Dendritic cell treated with granulocyte-macrophage colony-stimulating factor and Interleukin-4, amounts not matched to agents 40 ng/mL and 50 ng/mL, for 4 days (primary cell): ENCODE data around the gene FIG4.
A peak's percentile ranks its signal among the peaks of the same experiment; 100 is the strongest.
"Not testable (repeated sequence)": the region's sequence is repeated elsewhere in the genome, so short reads cannot be mapped to it uniquely, and the experiment has no call there.

Experiments used
- H3K27ac Mint-ChIP-seq: one replicate; pipeline ENCODE4 v1.8.0; 2022; ENCODE audit warnings: mild to moderate bottlenecking, mixed read lengths
- H3K27me3 Mint-ChIP-seq: one replicate; pipeline ENCODE4 v1.8.0; 2022; ENCODE audit warnings: mild to moderate bottlenecking, mixed read lengths
- H3K36me3 Mint-ChIP-seq: one replicate; pipeline ENCODE4 v1.8.0; 2022; ENCODE audit warnings: low read depth, mixed read lengths
- H3K4me1 Mint-ChIP-seq: one replicate; pipeline ENCODE4 v1.8.0; 2022; ENCODE audit warnings: low read depth, mixed read lengths
- H3K4me3 Mint-ChIP-seq: one replicate; pipeline ENCODE4 v1.8.0; 2022; ENCODE audit warnings: mild to moderate bottlenecking, moderate library complexity, mixed read lengths
- H3K9me3 Mint-ChIP-seq: one replicate; pipeline ENCODE4 v1.8.0; 2022; ENCODE audit warnings: mixed read lengths
- intact Hi-C: fragments of 100-400 bp; cut with micrococcal nuclease; formaldehyde crosslinking; loops from one replicate; pipeline ENCODE4 v1.15.0; 2022

FIG4 gene

GRCh38 chr6:109686566-109687265, 4.4 kb upstream of the FIG4 start:
- intact Hi-C loops, result no loop called here
- H3K36me3 Mint-ChIP-seq, result peaks cover 4% of the 10 kb centered on the region
- H3K4me3 Mint-ChIP-seq, result no peak overlapping the region
- H3K27ac Mint-ChIP-seq, result peak overlapping the region; percentile 50
- peaks cover 19% of the 10 kb centered on the region for H3K4me1 Mint-ChIP-seq
- no peaks in the 10 kb centered on the region for H3K27me3 Mint-ChIP-seq
- H3K9me3 Mint-ChIP-seq, result peaks cover 6% of the 10 kb centered on the region

DNA sequence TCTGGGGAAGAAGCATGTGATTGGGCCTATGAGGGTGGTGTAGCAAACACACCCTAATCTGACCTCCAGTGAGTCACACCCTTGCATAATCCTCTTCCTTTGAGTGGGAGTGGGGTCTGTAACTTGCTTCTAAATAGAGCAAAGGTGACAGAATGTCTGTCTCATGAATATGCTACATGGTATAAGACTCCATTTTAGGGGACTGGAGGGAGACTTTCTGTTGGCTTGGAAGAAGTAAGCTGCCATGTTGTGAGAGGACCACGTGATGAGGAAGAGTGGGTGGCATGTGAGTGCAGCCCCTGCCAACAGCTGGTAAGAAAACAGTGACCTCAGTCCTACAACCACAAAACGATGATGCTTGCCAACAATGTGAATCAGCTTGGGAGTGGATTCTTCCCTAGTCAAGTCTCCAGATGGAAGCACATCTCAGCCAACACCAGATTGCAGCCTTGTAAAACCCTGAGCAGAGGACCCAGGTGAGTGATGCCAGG, 3.8 kb upstream of the FIG4 start:
- H3K9me3 Mint-ChIP-seq, result peaks cover 6% of the 10 kb centered on the region
- H3K36me3 Mint-ChIP-seq, result peaks cover 4% of the 10 kb centered on the region
- intact Hi-C loops, result no loop called here
- peaks cover 19% of the 10 kb centered on the region for H3K4me1 Mint-ChIP-seq
- no peak overlapping the region for H3K4me3 Mint-ChIP-seq
- H3K27ac Mint-ChIP-seq, result peak overlapping the region; percentile 50
- H3K27me3 Mint-ChIP-seq, result no peaks in the 10 kb centered on the region

DNA sequence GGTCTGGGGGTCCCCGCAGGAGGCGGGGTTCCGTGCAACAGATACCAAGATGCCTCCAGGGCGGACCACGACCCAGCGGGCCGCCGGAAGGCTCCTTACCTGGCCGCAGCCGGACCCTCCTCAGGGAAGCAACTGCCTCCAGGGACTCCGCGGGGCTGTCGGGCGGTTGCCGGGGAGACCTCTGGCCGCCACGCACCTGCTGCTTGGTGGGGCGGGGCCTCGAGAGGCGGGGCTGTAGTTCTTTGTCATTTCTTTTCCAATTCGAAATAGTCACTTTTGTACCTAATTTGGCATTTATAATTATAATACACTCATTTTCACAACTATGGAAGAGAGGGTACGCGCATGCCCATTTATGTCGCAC, 741 bp upstream of the FIG4 start:
- peaks cover 42% of the 10 kb centered on the region for H3K4me1 Mint-ChIP-seq
- H3K27ac Mint-ChIP-seq, result peak overlapping the region; percentile 96

DNA sequence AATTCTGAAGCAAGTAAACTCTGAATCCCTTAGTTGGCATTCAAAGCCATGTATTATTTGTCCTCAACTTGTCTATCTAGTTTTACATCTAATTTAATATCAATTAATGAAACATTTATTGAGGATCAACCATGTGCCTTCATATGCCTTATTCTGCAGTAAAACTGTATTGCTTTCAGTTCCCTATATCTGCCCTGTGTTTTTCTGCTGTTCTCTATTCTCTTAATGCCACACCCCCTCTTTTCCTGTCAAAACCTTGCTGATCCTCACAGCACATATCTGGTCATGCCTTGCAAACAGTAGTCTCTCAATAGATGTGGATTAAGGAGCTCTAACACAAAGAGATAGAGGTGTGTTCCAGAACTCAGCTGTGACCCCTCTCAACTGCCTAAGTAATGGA, 2.0 kb downstream of the FIG4 start:
- intact Hi-C loops, result loop anchor here (1.0 to 5.0 kb wide), 2 partner anchors 9 to 251 kb away; partner anchors contain the start of genes PPIL6 and SMPD2
- Mint-ChIP-seq H3K9me3 (no peaks in the 10 kb centered on the region), H3K27ac (peak overlapping the region; percentile 96), H3K4me1 (peaks cover 56% of the 10 kb centered on the region), H3K4me3 (peak overlapping the region; percentile 85), H3K36me3 (peaks cover 29% of the 10 kb centered on the region), H3K27me3 (no peaks in the 10 kb centered on the region)

More for the DNA sequence above, 741 bp upstream of the FIG4 start:
- H3K36me3 Mint-ChIP-seq, result peaks cover 15% of the 10 kb centered on the region
- intact Hi-C loops, result loop anchor here (5.0 kb wide), 1 partner anchor 248 kb away; the partner anchor contains the start of genes PPIL6 and SMPD2
- H3K4me3 Mint-ChIP-seq, result peak overlapping the region; percentile 85
- no peaks in the 10 kb centered on the region for H3K27me3 Mint-ChIP-seq
- H3K9me3 Mint-ChIP-seq, result peaks cover 6% of the 10 kb centered on the region

DNA sequence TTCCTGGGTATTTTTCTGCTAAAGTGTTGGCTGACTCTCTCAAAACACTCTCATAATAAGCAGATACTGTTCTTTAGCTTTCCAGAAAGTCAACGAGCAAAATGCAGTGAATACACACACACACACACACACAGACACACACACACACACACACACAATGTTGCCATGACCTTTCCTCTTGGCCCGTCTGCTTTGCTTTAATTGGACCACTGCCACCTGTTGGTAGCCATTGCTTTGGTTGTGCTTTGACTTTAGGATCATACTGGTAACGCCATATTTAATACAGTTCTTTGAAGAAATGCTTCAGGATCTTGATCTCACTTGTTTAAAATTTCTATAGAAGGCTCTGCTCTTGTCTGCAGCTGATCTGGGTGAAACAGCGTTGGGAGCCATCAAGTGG, 4.4 kb downstream of the FIG4 start:
- Mint-ChIP-seq H3K4me3 (no peak overlapping the region), H3K27me3 (no peaks in the 10 kb centered on the region), H3K36me3 (peaks cover 40% of the 10 kb centered on the region), H3K27ac (no peak overlapping the region), H3K4me1 (peaks cover 53% of the 10 kb centered on the region), H3K9me3 (no peaks in the 10 kb centered on the region)
- intact Hi-C loops, result no loop called here

DNA sequence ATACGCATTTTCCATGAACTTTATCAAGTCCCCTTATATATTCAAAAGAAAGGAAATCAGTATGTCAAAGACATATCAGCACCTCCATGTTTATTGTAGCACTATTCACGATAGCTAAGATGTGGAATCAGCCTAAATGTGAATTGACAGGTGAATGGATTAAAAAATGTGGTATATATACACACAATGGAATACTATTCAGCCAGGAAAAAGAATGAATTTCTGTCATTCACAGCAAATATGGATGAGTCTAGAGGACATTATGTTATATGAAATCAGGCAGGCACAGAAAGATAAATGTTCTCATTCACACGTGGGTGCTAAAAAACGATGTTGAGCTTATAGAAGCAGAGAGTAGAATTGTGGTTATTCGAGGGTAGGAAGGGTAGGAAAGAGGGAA, 5.3 kb downstream of the FIG4 start:
- H3K27me3 Mint-ChIP-seq, result no peaks in the 10 kb centered on the region
- H3K27ac Mint-ChIP-seq, result peak overlapping the region; percentile 76
- peaks cover 39% of the 10 kb centered on the region for H3K36me3 Mint-ChIP-seq
- intact Hi-C loops, result no loop called here
- H3K9me3 Mint-ChIP-seq, result no peaks in the 10 kb centered on the region
- H3K4me1 Mint-ChIP-seq, result peaks cover 60% of the 10 kb centered on the region
- H3K4me3 Mint-ChIP-seq, result no peak overlapping the region

DNA sequence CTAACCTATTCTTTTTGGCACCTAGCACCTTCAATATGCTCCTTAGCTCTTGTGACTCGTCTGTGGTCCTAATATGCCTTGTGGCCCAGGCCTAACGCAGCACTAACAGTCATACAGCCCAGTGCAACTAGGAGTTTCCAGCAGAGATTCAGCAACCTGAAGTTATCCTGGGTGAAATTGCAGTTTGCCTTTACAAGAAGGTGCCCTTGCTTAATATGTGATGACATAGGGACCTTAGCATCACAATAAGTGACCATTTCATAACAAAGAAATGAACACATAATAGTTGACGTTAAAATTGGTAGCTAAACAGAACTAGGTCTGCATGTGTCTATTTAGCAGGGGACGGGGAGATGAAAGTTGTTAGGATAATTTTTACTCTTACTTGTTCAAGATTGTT, 10.1 kb downstream of the FIG4 start:
- H3K27ac Mint-ChIP-seq, result peak overlapping the region; percentile 93
- H3K36me3 Mint-ChIP-seq, result peaks cover 40% of the 10 kb centered on the region
- peaks cover 73% of the 10 kb centered on the region for H3K4me1 Mint-ChIP-seq
- no peak overlapping the region for H3K4me3 Mint-ChIP-seq
- H3K9me3 Mint-ChIP-seq, result no peaks in the 10 kb centered on the region
- no peaks in the 10 kb centered on the region for H3K27me3 Mint-ChIP-seq
- intact Hi-C loops, result loop anchor here (5.0 to 10.0 kb wide), 2 partner anchors 179 to 694 kb away; no protein-coding TSS in a partner anchor

- H3K4me3 Mint-ChIP-seq, result no peak overlapping the region
- H3K27ac Mint-ChIP-seq, result peak overlapping the region; percentile 93
- H3K9me3 Mint-ChIP-seq, result no peaks in the 10 kb centered on the region
- H3K4me1 Mint-ChIP-seq, result peaks cover 73% of the 10 kb centered on the region
- no peaks in the 10 kb centered on the region for H3K27me3 Mint-ChIP-seq
- intact Hi-C loops, result loop anchor here (1.0 to 10.0 kb wide), 3 partner anchors 8 to 693 kb away; no protein-coding TSS in a partner anchor
- peaks cover 35% of the 10 kb centered on the region for H3K36me3 Mint-ChIP-seq
Observed at GRCh38 chr6:109701774-109702173, 10.7 kb downstream of the FIG4 start.

DNA sequence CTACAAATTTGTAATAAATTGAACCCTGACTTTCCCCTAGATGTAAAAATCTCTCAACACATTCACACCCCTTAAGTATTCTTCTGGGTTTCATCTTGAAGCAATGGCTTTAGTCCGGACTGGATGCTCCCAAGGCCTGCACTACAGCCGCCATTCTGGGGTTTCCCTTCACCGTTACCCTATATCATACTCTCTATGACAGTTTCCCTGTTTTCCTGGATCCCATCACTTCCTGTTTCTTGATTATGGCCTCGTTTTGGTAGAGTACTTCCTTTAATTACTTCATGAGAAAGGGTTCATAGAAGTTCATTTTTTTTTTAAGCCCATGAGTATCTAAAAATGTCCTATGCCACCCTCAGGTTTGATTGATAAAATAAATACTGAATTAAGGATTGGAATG, 11.7 kb downstream of the FIG4 start:
- H3K4me1 Mint-ChIP-seq, result peaks cover 65% of the 10 kb centered on the region
- H3K27me3 Mint-ChIP-seq, result no peaks in the 10 kb centered on the region
- intact Hi-C loops, result loop anchor here (1.0 to 10.0 kb wide), 3 partner anchors 9 to 692 kb away; no protein-coding TSS in a partner anchor
- peak overlapping the region; percentile 93 for H3K27ac Mint-ChIP-seq
- H3K4me3 Mint-ChIP-seq, result peak overlapping the region; percentile 48
- H3K36me3 Mint-ChIP-seq, result peaks cover 35% of the 10 kb centered on the region
- H3K9me3 Mint-ChIP-seq, result no peaks in the 10 kb centered on the region

DNA sequence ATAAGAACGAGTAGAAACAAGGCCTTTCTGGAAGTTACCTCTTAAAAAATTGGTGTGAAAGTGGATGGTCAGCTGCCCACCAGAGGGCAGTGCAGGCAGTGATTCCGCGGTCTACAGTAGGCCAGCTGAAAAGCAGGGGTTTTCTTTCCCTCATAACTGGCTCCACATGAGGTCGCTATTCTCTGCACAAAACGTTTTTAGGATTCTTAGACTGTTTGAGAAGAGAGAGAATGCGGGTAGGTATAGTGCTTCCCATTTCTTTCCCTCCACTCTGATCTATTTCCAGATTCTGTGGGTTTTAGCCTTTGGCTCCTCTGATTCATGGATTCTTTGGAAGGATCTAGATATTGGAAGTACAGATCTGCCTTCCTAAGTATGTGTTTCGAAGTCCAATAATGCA, 14.2 kb downstream of the FIG4 start:
- intact Hi-C loops, result loop anchor here (1.0 to 10.0 kb wide), 2 partner anchors 334 to 690 kb away; no protein-coding TSS in a partner anchor
- peak overlapping the region; percentile 93 for H3K27ac Mint-ChIP-seq
- H3K9me3 Mint-ChIP-seq, result peaks cover 8% of the 10 kb centered on the region
- no peak overlapping the region for H3K4me3 Mint-ChIP-seq
- no peaks in the 10 kb centered on the region for H3K27me3 Mint-ChIP-seq
- peaks cover 74% of the 10 kb centered on the region for H3K4me1 Mint-ChIP-seq
- peaks cover 48% of the 10 kb centered on the region for H3K36me3 Mint-ChIP-seq

GRCh38 chr6:109706513-109706912, 15.4 kb downstream of the FIG4 start:
- peak overlapping the region; percentile 53 for H3K27ac Mint-ChIP-seq
- no peak overlapping the region for H3K4me3 Mint-ChIP-seq
- H3K27me3 Mint-ChIP-seq, result no peaks in the 10 kb centered on the region
- peaks cover 78% of the 10 kb centered on the region for H3K4me1 Mint-ChIP-seq
- peaks cover 9% of the 10 kb centered on the region for H3K9me3 Mint-ChIP-seq
- intact Hi-C loops, result loop anchor here (10.0 kb wide), 1 partner anchor 688 kb away; no protein-coding TSS in a partner anchor
- peaks cover 54% of the 10 kb centered on the region for H3K36me3 Mint-ChIP-seq

DNA sequence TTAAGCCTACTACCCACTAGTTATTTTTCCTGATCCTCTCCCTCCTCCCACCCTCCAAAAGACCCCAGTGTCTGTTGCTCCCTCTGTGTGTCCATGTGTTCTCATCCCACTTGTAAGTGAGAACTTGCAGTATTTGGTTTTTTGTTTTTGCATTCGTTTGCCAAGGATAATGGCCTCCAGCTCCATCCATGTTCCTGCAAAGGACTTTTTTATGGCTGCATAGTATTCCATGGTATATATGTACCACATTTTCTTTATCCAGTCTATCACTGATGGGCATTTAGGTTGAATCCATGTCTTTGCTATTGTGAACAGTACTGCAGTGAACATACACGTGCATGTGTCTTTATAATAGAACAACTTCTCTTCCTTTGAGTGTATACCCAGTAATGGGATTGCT, 17.0 kb downstream of the FIG4 start:
- not testable (repeated sequence) for H3K27ac Mint-ChIP-seq
- H3K4me1 Mint-ChIP-seq, result peaks cover 69% of the 10 kb centered on the region

GRCh38 chr6:109713097-109713496, 22.0 kb downstream of the FIG4 start:
- Mint-ChIP-seq H3K4me3 (no peak overlapping the region), H3K9me3 (peaks cover 9% of the 10 kb centered on the region), H3K4me1 (peaks cover 58% of the 10 kb centered on the region), H3K27me3 (no peaks in the 10 kb centered on the region), H3K36me3 (peaks cover 73% of the 10 kb centered on the region), H3K27ac (no peak overlapping the region)
- intact Hi-C loops, result no loop called here

More for the DNA sequence above, 17.0 kb downstream of the FIG4 start:
- not testable (repeated sequence) for H3K9me3 Mint-ChIP-seq, H3K4me3 Mint-ChIP-seq, H3K27me3 Mint-ChIP-seq
- intact Hi-C loops, result loop anchor here (10.0 kb wide), 1 partner anchor 687 kb away; no protein-coding TSS in a partner anchor
- peaks cover 56% of the 10 kb centered on the region for H3K36me3 Mint-ChIP-seq

- Mint-ChIP-seq H3K36me3 (peaks cover 73% of the 10 kb centered on the region), H3K27me3 (no peaks in the 10 kb centered on the region), H3K4me1 (peaks cover 54% of the 10 kb centered on the region), H3K4me3 (no peak overlapping the region), H3K27ac (no peak overlapping the region), H3K9me3 (peaks cover 9% of the 10 kb centered on the region)
- intact Hi-C loops, result no loop called here
Observed at GRCh38 chr6:109714166-109714565, 23.1 kb downstream of the FIG4 start.
